Loucy (cell line): Measurements from ENCODE around the gene MKLN1.

ENCODE experiments used
- EZH2phosphoT487 ChIP-seq: fragments of 200-600 bp; IDR thresholded peaks from 2 replicates; pipeline ENCODE4 v1.6.1; 2018; ENCODE audit warnings: antibody characterized with exemption, mild to moderate bottlenecking, moderate library complexity, borderline replicate concordance
- TF ChIP-seq, protein P1 (sequence below): fragments of 200-600 bp; sonication (generic); conservative IDR thresholded peaks from 2 replicates; pipeline ENCODE4 v1.5.1; 2014; ENCODE audit warnings: mild to moderate bottlenecking, antibody characterized with exemption, low read length

DNA sequence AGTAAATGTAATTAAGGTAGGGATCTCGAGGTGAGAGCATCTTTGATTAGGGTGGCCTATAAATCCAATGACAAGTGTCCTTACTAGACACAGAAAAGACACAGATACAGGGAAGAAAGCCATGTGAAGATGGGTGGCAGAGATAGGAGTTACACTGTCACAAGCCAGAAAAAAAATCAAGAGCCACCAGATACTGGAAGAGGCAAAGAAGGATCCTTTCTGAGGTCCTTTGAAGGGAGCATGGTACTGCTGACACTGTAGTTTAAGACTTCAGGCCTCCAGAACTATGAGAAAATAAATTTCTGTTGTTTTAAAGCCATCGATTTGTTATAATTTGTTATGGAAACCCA, 56.6 kb downstream of the MKLN1 start:
- TF ChIP-seq, protein P1, sequence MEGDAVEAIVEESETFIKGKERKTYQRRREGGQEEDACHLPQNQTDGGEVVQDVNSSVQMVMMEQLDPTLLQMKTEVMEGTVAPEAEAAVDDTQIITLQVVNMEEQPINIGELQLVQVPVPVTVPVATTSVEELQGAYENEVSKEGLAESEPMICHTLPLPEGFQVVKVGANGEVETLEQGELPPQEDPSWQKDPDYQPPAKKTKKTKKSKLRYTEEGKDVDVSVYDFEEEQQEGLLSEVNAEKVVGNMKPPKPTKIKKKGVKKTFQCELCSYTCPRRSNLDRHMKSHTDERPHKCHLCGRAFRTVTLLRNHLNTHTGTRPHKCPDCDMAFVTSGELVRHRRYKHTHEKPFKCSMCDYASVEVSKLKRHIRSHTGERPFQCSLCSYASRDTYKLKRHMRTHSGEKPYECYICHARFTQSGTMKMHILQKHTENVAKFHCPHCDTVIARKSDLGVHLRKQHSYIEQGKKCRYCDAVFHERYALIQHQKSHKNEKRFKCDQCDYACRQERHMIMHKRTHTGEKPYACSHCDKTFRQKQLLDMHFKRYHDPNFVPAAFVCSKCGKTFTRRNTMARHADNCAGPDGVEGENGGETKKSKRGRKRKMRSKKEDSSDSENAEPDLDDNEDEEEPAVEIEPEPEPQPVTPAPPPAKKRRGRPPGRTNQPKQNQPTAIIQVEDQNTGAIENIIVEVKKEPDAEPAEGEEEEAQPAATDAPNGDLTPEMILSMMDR, result no peak
- TF ChIP-seq EZH2phosphoT487, result no peak
